GM12878 (cell line): ENCODE measurements around the gene IL4. TPM values are rescaled to one million over a fixed set of nuclear protein-coding genes. Genes with fewer than 3 reads are reported as not detected.

Experiments used
- ATAC-seq: fragments of 200-7000 bp; cut with Tn5 transposase; 3 replicates; pipeline ENCODE4 v1.9.1; 2020; ENCODE audit warnings: mild to moderate bottlenecking, moderate library complexity
- BruUV-seq: library from RNA; stranded (reverse); fragments of 400-500 nt; replicated peaks from 2 replicates; lab custom pipeline; 2021; lab: Mats Ljungman, UMichigan
- CTCF ChIA-PET: fragments of 300-600 bp; sonication (Branson Sonifier 250); formaldehyde crosslinking; extraction: SDS; loops from one replicate; lab custom pipeline; 2021; ENCODE audit warnings: inconsistent platforms; lab: Yijun Ruan, JAX
- POLR2A ChIA-PET: fragments of 350-600 bp; formaldehyde crosslinking; extraction: SDS; loops from one replicate; lab custom pipeline; 2021; ENCODE audit warnings: inconsistent platforms; lab: Charles Lee
- RAD21 ChIA-PET: fragments of 300-600 bp; sonication (Branson Sonifier 250); formaldehyde crosslinking; loops from one replicate; lab custom pipeline; 2023; ENCODE audit warnings: antibody characterized with exemption; ENCODE audit not compliant: unreplicated experiment; lab: Charles Lee
- SMC1A ChIA-PET: fragments of 300-600 bp; sonication (Branson Sonifier 250); formaldehyde crosslinking; loops from one replicate; lab custom pipeline; 2023; ENCODE audit not compliant: unreplicated experiment, uncharacterized antibody; lab: Charles Lee
- DNase-seq: peaks from one replicate; pipeline ENCODE4 v3.0.0-alpha.2; 2011; ENCODE audit warnings: low read depth, low spot score
- FAIRE-seq: peaks from 3 replicates; lab custom pipeline; 2011; peaks lifted over from hg19 to GRCh38; lab: Jason Lieb, UNC
- H2AFZ ChIP-seq: 2 replicates; pipeline ENCODE4 v1.6.0; 2011; ENCODE audit warnings: low read depth, low read length, control low read depth; ENCODE audit not compliant: control insufficient read depth
- H3K27ac ChIP-seq: 2 replicates; pipeline ENCODE4 v1.5.1; 2011; ENCODE audit warnings: control low read depth; ENCODE audit not compliant: control insufficient read depth, insufficient read depth
- H3K27me3 ChIP-seq, 2 experiments: replicated peaks in 1 of 2; 2 replicates each; pipeline versions ENCODE4 v1.6.0 to v1.6.1; 2011; ENCODE audit warnings: low read length in 1 of 2; ENCODE audit not compliant: control insufficient read depth in 2 of 2, insufficient read depth in 2 of 2
- H3K36me3 ChIP-seq, 2 experiments: 2 replicates each; pipeline ENCODE4 v1.5.1; 2011; ENCODE audit warnings: low read length in 1 of 2; ENCODE audit not compliant: control insufficient read depth in 2 of 2, insufficient read depth in 2 of 2
- H3K4me1 ChIP-seq: 2 replicates; pipeline ENCODE4 v1.6.1; 2011; ENCODE audit warnings: mild to moderate bottlenecking, low read length, moderate library complexity, mixed read lengths; ENCODE audit not compliant: control insufficient read depth, insufficient read depth
- H3K4me2 ChIP-seq: 2 replicates; pipeline ENCODE4 v1.6.0; 2011; ENCODE audit warnings: control low read depth; ENCODE audit not compliant: control insufficient read depth, insufficient read depth
- H3K4me3 ChIP-seq: fragments of 200-600 bp; sonication (generic); 2 replicates; pipeline ENCODE4 v1.5.1; 2016
- H3K79me2 ChIP-seq: 2 replicates; pipeline ENCODE4 v1.6.0; 2011; ENCODE audit warnings: low read length; ENCODE audit not compliant: control insufficient read depth, insufficient read depth
- H3K9ac ChIP-seq: 2 replicates; pipeline ENCODE4 v1.8.0; 2011; ENCODE audit warnings: low read length, control low read depth, mixed read lengths; ENCODE audit not compliant: control insufficient read depth, insufficient read depth
- H3K9me3 ChIP-seq: replicated peaks from 3 replicates; pipeline ENCODE4 v1.5.1; 2011; ENCODE audit warnings: mild to moderate bottlenecking, low read length; ENCODE audit not compliant: control insufficient read depth, insufficient read depth
- H4K20me1 ChIP-seq: 2 replicates; pipeline ENCODE4 v1.6.0; 2011; ENCODE audit not compliant: control insufficient read depth, insufficient read depth
- ATF7 ChIP-seq: fragments of 450-650 bp; IDR thresholded peaks from 2 replicates; pipeline ENCODE4 v1.6.1; 2016; ENCODE audit warnings: low read depth, mild to moderate bottlenecking
- CHD2 ChIP-seq: IDR thresholded peaks from 2 replicates; pipeline ENCODE4 v1.6.1; 2011; ENCODE audit warnings: low read depth, low read length, improper control_type of control experiment, borderline replicate concordance
- ELK1 ChIP-seq: IDR thresholded peaks from 2 replicates; pipeline ENCODE4 v1.6.1; 2012; ENCODE audit warnings: low read depth, low read length, improper control_type of control experiment
- HDGF ChIP-seq: fragments of 450-650 bp; IDR thresholded peaks from 2 replicates; pipeline ENCODE4 v1.6.1; 2016; ENCODE audit warnings: antibody characterized with exemption
- MAX ChIP-seq: IDR thresholded peaks from 2 replicates; pipeline ENCODE4 v1.6.1; 2012; ENCODE audit warnings: low read depth, low read length, improper control_type of control experiment
- MLLT1 ChIP-seq: fragments of 450-650 bp; IDR thresholded peaks from 2 replicates; pipeline ENCODE4 v1.6.1; 2016; ENCODE audit warnings: mild to moderate bottlenecking
- NR2C2 ChIP-seq: IDR thresholded peaks from 2 replicates; pipeline ENCODE4 v1.6.1; 2011; ENCODE audit warnings: borderline replicate concordance, low read depth; ENCODE audit not compliant: control insufficient read depth, insufficient read length
- PKNOX1 ChIP-seq: fragments of 450-650 bp; IDR thresholded peaks from 2 replicates; pipeline ENCODE4 v1.6.1; 2016; ENCODE audit warnings: mild to moderate bottlenecking
- SIX5 ChIP-seq: IDR thresholded peaks from 2 replicates; pipeline ENCODE4 v1.6.1; 2011; ENCODE audit warnings: mild to moderate bottlenecking, low read depth, low read length, moderate library complexity; ENCODE audit not compliant: severe bottlenecking
- STAT3 ChIP-seq: IDR thresholded peaks from 2 replicates; pipeline ENCODE4 v1.6.1; 2011; ENCODE audit warnings: low read depth, low read length, improper control_type of control experiment
- TARDBP ChIP-seq: IDR thresholded peaks from 2 replicates; pipeline ENCODE4 v1.6.1; 2016; ENCODE audit warnings: borderline replicate concordance
- ZBTB11 ChIP-seq: fragments of 450-650 bp; formaldehyde crosslinking; IDR thresholded peaks from 2 replicates; pipeline ENCODE4 v1.5.0; 2022; ENCODE audit warnings: mild to moderate bottlenecking, missing genetic modification characterization
- WGBS: methylation state at CpG from one replicate; pipeline ENCODE4 v1.1.6; 2016; ENCODE audit warnings: low lambda C conversion rate; ENCODE audit not compliant: insufficient replicate concordance, insufficient coverage; ENCODE audit errors: missing lambda C conversion rate; 5-methylcytosine and 5-hydroxymethylcytosine counted together
- in situ Hi-C: fragments of 300-500 bp; cut with MboI; formaldehyde crosslinking; loops from 9 replicates; pipeline ENCODE4 v1.14.3; 2018; ENCODE audit warnings: mixed read lengths
- intact Hi-C: fragments of 100-400 bp; cut with micrococcal nuclease; formaldehyde crosslinking; loops from one replicate; pipeline ENCODE4 v1.14.2; 2022; ENCODE audit not compliant: unreplicated experiment
- polyA plus RNA-seq, 11 experiments: library from polyadenylated mRNA; depleted of rRNA in 4 of 11; unstranded in 6 of 11; stranded (reverse) in 5 of 11; fragments of >200 nt; fragmentation: Nextera tagmentation in 4 of 11; fragmentation: Illumina TruSeq in 1 of 11; extraction: Ambion mirVana in 4 of 11; extraction: Trizol in 1 of 11; gene quantifications; 1 replicate in 1 of 11; 2 replicates in 10 of 11; pipeline versions ENCODE4 v1.2.1 to v1.2.3, GENCODE V29; 2011 to 2016; ENCODE audit warnings: inconsistent platforms in 2 of 11, missing spikeins in 2 of 11, low read depth in 1 of 11
- total RNA-seq, 4 experiments: library from RNA; depleted of rRNA in 3 of 4; stranded (reverse); fragments of >200 nt in 3 of 4; fragmentation: Illumina TruSeq in 1 of 4; extraction: Trizol in 1 of 4; gene quantifications; 2 replicates each; pipeline versions ENCODE4 v1.2.1 to v1.2.3, GENCODE V29; 2013 to 2021

The IL4 gene
- total and polyA plus RNA-seq, 10 of the 15 experiments (the other 5 are each of a cell fraction or from before 2014, with no cell fraction given) = 0.20 to 0.80 (median 0.50) TPM; not detected in 7

GRCh38 chr5:132695956-132696355 lies 22.2 kb downstream of the IL4 start (continued):
- no peak for TF ChIP-seq MAX
- no peak for TF ChIP-seq CHD2
- no peak for TF ChIP-seq TARDBP

GRCh38 chr5:132704875-132705274 lies 31.1 kb downstream of the IL4 start:
- CTCF ChIA-PET = interaction anchor here (1.0 to 3.6 kb wide), 4 partner anchors 10 to 190 kb away, joined by 3 to 12 read pairs (median 4); no protein-coding TSS in a partner anchor
- ATAC-seq (no peak), FAIRE-seq (no peak)
- TF ChIP-seq NR2C2 (no peak), HDGF (no peak), ELK1 (no peak), MLLT1 (no peak), SIX5 (no peak), ZBTB11 (CRISPR knock-in tag) (no peak), PKNOX1 (no peak), ATF7 (no peak), STAT3 (no peak)

More at GRCh38 chr5:132704875-132705274, 31.1 kb downstream of the IL4 start:
- H3K9me3 ChIP-seq = no peaks in the 10 kb centered on the region
- no peak overlapping the region for H3K4me2 ChIP-seq
- no peak for DNase-seq
- in situ Hi-C loops (no loop called here), intact Hi-C loops (no loop called here)
- RAD21 ChIA-PET = interaction anchor here (1.4 to 2.7 kb wide), 4 partner anchors 11 to 63 kb away, joined by 3 to 11 read pairs (median 4); no protein-coding TSS in a partner anchor
- H3K4me1 ChIP-seq = no peaks in the 10 kb centered on the region
- no peak overlapping the region for H2AFZ ChIP-seq
- SMC1A ChIA-PET = interaction anchor here (1.1 to 3.1 kb wide), 7 partner anchors 10 to 168 kb away, joined by 3 to 16 read pairs (median 4); no protein-coding TSS in a partner anchor
- H4K20me1 ChIP-seq = no peaks in the 10 kb centered on the region
- H3K9ac ChIP-seq = no peak overlapping the region
- no peaks in the 10 kb centered on the region; a peak in 1 of 4 replicates for H3K36me3 ChIP-seq
- POLR2A ChIA-PET = interaction anchor here (1.4 kb wide), 1 partner anchor 15 kb away, joined by 3 read pairs; no protein-coding TSS in a partner anchor
- H3K27me3 ChIP-seq = no peaks in the 10 kb centered on the region
- 97% methylated on average over 1 of the region's 1 CpG for WGBS
- BruUV-seq = no TSS peak
- no peak overlapping the region for H3K27ac ChIP-seq
- no peaks in the 10 kb centered on the region for H3K79me2 ChIP-seq
- H3K4me3 ChIP-seq = no peak overlapping the region
